ENCODE results near the gene DHRS13.

Gene DHRS13, protein sequence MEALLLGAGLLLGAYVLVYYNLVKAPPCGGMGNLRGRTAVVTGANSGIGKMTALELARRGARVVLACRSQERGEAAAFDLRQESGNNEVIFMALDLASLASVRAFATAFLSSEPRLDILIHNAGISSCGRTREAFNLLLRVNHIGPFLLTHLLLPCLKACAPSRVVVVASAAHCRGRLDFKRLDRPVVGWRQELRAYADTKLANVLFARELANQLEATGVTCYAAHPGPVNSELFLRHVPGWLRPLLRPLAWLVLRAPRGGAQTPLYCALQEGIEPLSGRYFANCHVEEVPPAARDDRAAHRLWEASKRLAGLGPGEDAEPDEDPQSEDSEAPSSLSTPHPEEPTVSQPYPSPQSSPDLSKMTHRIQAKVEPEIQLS

DNA sequence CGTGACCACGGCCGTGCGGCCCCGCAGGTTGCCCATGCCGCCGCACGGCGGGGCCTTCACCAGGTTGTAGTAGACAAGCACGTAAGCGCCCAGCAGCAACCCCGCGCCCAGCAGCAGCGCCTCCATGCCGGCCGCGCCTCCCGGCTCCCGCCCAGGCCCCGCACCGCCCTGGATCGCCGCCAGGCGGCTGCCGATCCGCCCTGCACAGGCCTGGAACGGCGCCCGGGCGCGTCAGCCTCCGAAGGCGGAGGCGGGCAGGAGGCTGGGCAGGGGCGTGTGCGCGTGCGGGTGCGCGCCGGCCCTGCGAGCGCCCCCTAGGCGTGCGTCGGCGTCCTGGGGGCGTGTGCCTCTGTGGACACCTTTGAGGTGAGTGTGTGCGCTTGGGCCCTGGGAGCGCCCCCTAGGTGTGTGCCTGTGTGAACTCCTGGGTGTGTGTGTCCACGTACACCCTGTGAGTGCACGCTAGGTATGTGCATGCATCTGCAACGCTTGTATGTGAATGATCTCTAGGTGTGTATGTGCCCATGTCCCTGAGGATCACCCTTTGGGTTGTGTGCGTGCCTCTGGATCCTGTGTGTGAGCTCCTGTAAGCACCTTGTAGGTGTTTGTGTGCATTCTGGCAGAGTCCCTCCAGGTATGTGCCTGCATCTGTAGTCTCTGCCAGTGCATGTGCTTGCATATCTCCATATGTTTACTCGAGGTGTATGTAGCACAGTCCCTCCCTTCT, at the start of gene DHRS13:
Gene DHRS13, minus strand, starts transcription at position 261 of the 727 bp plus-strand sequence. Its CDS starts 135 bp downstream, at position 126.
- FAIRE-seq (peak; percentile 89), DNase-seq (ENCODE audit: extremely low spot score, insufficient read length, low read depth) (peak; percentile 90)

DNA sequence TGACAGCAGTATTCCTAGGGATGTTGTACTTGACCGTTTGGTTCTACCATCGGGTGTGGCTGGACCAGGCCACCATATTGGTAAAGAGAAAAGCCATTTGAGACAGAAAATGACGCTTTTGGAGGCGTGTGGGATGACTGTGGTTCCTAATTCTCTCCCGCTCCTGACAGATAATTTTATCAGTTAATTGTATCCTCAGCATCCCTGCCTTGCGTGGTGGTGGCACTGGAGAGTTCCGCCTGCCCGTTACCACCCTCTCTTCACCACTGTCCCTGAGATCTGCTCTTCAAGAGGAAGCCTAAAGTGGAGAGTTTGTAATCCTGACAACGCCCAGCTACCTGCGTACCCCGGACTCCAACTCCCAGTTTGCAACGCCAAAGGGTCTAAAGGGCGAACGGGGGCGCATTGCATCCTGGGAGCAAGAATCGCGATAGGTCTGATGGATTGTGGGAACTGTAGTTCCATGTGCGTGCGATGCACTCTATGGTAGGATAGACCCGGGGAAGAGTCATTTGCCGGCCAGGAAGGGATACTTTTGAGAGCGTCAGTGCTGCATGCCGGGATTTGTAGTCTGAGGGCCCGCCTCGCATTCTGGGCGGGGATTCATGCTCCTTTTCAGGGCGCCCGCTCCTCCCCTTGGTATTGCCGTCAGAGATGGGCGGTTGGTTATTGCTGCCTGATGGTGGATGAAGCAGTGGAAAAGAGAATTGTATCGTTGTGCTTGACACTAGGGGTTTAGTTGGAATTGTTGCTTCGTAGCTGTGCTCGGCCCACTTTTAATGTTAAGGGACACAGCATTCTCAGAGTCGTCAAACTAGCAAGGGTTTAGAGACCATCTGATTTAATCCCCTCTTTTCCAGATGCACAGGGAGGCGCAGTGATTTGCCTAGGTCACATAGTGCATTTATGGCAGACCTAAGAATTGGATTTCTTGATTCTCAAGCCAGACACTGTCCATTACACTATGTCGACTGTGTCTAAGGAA, 49.4 kb upstream of the DHRS13 start:
- peak; percentile 80 for DNase-seq (ENCODE audit: extremely low spot score, insufficient read length, low read depth)
- FAIRE-seq = peak; percentile 99

DNA sequence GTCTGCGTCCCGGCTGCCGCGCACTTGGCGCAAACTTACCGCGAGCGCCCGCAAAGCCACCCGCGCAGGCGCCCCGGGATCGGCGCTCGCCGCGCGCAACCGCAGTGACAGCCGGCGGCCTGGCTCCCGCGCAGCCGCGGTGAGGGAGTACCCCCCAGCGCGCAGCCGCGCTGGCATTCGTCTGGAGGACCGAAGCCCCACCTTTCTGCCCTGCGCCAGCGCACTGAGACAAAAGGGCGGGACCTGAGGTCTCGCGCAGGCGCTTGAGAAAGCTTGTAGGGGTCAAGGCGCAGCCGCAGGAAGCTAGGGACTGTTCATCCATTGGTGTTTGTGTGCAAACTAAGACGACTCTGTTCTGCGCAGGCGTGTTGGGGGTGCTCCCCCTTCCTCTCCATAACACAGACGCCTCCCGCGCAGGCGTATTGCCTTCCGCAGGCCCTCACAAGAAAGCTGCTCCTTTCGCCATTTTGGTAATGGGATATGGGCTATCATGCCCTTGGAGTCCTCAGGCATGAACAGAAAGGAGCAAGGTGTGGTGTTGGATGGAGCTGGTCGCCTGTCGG, 48.6 kb upstream of the DHRS13 start, which contains the start of gene PHF12:
Gene PHF12, minus strand, starts transcription at position 91 of the 563 bp plus-strand sequence. CDS start 558 bp downstream, outside the sequence.
- DNase-seq (ENCODE audit: extremely low spot score, insufficient read length, low read depth) = peak; percentile 91
- no peak for FAIRE-seq

DNA sequence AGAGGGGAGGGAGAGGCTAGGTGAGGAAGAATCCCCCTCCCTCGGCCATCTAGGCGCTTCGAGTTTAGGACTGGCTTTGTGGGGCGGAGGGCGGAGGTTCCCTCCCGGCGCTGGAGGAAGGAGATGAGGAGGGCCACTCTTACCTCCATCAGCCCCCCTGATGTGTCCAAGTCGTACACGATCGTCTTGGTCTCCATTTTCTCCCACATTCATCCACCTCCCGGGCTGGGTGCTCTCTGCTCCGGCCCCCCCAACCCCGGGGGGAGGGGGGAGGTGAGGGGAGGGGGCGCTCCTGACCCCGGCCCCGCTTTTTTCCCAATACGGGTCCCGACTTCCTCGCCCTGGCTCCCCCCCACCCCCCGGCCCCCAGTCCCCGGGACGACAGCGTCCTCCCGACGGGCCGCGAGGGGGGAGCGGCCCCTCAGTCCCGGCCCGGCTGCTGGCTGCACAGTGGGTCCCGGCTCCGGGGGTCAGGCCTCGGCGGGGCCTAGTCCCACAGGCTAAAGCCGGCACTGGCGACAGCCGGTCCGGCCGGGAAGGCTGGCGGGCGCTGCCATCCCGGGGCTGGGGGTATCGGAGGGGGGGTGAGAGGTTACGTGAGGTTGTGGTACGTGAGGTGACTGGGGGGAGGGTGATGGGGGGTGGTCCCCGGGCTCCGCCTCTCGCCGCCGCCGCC, 48.0 kb upstream of the DHRS13 start:
- FAIRE-seq (no peak), DNase-seq (ENCODE audit: extremely low spot score, insufficient read length, low read depth) (no peak)

DNA sequence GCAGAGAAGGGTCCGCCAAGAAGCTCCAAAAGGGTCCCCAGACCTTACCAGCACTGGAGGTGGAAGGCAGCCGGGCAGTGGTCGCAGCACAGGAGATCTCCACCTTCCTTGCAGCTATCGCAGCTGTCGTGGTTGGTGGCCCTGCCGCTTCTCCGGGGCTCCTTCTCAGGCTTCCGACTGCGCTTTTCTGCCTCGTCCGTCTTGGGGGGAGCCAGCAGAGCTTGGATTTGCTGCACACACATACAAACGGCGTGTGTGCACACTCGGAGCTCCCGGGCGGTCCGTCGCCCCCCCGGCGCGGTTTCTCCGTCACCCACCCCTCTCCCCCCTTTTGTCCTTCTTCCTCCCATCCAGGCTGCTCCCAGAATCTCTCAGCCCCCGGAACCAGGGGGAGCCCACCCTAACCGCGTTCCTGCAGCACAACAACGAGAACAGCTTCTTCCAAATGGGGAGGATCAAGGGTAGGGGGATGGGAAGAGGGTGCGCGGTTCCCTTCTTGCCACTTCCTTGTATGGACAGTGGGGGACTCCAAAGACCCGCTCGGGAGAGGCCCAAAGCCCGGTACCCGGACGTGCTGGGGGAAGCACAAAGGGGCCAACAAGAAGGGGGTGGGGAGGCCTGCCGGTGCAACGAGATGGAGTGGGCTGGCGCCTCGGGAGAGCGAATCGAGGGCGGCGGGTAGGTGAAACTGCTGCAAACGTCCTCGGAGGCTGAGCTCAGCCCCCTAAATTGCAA, 47.3 kb upstream of the DHRS13 start:
- DNase-seq (ENCODE audit: extremely low spot score, insufficient read length, low read depth) = no peak
- no peak for FAIRE-seq

DNA sequence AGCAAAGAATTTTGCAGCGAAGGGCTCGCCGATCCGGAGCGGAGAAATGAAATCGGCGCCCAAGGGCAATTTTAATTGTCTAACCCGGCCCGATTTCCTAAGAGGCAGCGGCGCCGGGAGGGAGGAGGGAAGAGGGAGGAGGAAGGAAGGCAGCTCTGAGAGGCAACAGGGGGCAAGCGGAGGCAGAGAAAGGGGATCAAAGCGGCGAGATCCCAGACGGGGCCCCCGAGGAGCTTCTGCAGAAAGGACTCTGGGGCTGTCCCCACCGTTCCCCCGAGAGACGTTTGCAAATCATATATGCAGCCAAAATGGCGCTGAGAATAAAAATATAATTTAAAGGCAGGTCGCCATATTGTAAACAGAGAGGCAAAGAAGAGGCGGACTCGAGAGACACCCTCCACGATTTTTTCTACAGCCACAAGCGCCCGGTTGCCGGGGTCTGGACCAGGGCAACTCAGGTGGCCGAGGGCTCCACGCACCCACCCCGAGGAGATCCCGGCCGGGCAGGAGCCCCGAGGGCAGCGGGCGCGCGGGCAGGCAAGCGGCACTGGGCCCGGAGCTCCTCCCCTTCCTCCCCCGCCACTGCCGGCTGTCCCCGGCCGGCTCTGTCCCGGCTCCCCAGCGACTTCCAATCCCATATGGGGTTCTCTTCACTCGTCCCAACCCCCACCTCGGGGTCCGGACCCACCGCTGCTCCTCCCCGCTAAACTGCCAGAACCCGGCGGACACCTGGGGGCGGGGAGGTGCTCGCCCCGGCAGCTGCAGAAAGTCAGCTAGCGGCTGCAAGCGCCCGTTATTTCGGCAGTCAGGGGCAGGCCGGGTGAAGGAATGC, 46.5 kb upstream of the DHRS13 start:
- no peak for FAIRE-seq
- DNase-seq (ENCODE audit: extremely low spot score, insufficient read length, low read depth) = no peak

DNA sequence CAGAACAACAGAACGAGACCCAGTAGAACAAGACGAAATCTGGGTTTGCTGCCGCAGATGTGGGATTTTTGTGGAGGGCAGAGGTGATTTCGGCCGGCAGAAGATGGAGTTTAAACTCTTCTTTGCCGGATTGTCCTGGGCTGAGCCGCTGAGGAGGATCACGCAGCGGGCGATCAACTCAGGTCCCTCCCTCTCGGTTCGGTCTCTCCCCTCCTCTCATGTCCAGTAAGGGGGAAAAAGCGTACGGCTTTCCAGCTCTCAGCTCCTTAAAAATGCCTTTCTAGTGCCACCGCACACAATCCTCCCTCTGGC, 46.0 kb upstream of the DHRS13 start:
- DNase-seq (ENCODE audit: extremely low spot score, insufficient read length, low read depth) = no peak
- FAIRE-seq = peak; percentile 36

DNA sequence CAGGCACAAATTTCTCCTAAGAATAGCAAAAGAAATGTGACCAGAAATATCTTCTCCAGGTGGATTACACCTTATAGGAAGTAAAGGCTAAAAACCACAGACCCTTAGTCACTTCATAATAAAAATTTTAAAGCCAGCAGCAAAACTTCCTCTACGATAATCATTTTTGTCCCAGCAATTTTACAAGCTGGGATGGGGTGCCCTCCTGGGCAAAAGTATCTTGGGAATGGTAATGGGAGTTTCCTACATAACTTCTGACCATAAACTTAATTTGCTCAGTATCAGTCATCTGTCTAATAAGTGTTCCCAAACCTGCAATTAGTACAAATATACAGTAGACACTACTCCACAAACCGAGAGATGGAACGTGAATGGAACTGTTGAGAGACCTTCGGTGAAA, 45.5 kb upstream of the DHRS13 start:
- DNase-seq (ENCODE audit: extremely low spot score, insufficient read length, low read depth) (no peak), FAIRE-seq (no peak)

DNA sequence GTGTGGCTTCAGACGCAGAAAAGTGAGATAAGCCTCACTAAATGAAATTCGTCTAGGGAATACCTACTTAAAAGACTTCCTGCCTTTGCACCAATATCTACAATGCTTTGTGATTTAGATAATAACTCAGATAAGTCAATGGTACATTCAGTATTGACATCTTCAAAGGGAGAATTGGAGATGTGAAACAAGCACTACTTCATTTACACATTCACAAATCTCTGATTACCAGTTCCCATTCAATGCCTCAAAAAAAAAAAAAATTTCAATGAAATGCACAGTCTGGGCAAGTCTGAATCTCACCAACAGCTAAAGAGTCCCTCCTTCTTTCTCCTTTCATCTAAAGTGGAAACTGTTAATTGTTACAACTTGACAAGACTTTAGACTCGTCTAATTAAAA, 44.8 kb upstream of the DHRS13 start:
- no peak for FAIRE-seq
- no peak for DNase-seq (ENCODE audit: extremely low spot score, insufficient read length, low read depth)

DNA sequence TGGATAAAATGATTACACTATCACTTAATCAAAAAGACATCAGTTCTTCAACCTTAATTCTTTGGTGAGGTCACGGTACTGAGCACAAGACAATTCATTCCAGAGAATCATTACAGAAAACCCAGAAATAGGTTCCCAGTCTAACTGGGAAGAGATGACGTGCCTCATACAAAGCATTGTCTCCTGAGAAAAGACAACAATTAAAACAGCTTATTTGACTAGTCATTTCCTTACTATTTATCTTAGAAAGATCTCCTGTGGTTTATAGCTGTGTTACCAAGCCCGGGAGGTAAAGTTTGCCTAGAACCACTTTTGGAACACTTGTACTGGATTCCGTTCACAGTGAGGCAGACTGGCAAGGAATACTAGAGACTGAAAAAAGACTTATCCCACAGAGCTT, 43.4 kb upstream of the DHRS13 start:
- FAIRE-seq (no peak), DNase-seq (ENCODE audit: extremely low spot score, insufficient read length, low read depth) (no peak)

DNA sequence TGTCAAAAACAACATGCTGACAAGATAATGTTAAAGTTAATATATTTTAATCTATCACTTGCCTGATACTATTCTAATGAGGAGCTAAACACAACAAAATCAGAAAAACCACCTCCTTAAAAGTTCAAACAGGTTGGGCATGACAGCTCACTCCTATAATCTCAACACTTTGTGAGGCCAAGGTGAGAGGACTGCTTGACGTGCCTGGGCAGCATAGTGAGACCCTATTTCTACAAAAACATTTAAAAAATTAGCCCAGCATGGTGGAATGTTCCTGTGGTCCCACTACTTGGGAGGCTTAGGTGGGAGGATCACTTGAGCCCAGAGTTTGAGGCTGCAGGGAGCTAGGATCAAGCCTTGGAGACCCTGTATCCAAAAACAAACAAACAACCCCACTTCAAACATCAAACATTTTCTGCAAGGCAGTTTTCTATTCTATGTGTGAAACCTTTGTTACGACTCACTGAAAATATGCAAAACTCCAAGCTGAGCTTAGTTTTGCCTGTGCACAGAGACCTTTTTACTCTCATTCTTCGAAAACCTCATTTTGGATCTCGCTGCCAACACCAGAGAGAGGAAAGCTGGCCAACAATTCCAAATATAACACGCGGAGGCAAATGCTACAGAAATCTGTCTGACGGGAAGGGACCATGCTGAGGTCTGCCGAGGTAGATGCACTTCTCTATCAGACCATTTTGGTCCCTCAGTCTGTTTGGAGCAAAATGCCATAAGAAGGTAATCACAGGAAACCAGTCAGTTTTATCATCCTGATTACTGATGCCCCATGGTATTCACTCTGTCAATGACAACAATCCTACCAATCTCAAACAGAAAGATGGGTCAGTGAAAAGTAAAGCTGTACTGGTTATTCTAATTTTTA, 42.2 kb upstream of the DHRS13 start:
- FAIRE-seq (no peak), DNase-seq (ENCODE audit: extremely low spot score, insufficient read length, low read depth) (no peak)

DNA sequence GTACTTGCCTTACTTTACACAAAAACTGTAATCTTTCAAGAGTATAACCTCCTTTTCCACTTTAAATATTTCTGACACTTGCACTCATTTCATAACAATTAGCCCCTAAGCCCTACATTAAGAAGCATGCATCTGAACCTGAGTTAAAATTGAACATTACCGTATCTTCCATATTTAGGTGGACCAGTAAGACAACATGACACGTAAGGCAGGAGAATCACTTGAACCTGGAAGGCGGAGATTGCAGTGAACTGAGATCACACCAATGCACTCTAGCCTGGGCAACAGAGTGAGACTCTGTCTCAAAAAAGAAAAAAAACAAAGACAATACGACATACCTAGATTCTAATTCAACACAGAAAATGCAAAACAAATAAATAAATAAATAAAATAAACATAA, 41.5 kb upstream of the DHRS13 start:
- no peak for FAIRE-seq
- no peak for DNase-seq (ENCODE audit: extremely low spot score, insufficient read length, low read depth)

DNA sequence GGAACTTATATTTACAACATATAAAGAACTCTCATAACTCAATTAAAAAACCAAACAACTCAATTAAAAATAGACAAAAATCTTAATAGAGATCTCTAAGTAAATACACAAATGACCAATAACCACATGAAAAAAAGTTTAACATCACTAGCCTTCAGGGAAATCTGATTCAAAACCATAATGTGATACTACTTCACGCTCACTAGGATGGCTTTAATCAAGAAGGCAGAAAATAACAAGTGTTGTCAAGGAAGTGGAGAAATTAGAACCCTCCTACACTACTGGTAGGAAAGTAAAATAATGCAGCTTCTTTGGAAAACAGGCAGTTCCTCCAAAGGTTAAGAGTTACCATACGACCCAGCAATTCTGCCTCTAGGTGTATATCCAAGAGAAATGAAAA, 40.0 kb upstream of the DHRS13 start:
- FAIRE-seq (no peak), DNase-seq (ENCODE audit: extremely low spot score, insufficient read length, low read depth) (no peak)

DNA sequence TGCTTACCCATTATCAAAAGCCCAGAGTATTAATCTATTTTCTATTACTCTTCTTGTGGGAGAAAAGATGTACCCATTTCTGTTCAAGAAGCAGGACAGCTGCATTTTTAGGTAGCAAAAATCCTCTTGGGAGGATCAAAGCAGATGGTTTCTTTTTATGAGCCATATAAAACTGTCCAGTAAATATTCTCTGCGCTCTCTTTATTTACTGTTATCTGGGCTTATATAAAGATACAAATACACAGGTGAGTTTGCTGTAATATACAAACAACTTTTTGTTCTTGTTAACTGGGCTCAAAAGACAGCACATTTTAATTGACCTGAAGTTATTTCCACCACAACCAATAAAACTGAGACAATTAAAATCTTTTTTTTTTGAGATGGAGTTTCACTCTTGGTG, 38.4 kb upstream of the DHRS13 start:
- no peak for DNase-seq (ENCODE audit: extremely low spot score, insufficient read length, low read depth)
- FAIRE-seq = no peak

DNA sequence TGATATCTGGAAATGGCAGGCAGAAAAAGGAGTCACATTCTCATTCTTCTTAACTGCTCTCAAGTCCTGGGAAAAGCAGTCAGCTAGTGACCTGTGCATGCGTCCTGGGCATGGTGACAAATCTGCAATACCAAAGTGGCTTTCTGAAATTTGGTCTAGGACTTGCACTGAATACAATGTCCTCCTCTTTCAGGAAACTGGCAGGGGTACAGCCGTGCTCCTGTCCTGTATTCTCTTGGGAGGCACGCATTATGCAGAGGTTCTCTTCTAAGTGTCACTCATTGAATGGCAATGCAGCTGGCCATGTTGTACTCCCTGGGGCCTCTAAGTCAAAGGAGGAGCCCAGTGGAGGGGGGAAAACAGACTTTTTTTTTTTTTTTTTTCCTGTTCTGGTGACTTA, 37.8 kb upstream of the DHRS13 start:
- DNase-seq (ENCODE audit: extremely low spot score, insufficient read length, low read depth) = no peak
- no peak for FAIRE-seq

DNA sequence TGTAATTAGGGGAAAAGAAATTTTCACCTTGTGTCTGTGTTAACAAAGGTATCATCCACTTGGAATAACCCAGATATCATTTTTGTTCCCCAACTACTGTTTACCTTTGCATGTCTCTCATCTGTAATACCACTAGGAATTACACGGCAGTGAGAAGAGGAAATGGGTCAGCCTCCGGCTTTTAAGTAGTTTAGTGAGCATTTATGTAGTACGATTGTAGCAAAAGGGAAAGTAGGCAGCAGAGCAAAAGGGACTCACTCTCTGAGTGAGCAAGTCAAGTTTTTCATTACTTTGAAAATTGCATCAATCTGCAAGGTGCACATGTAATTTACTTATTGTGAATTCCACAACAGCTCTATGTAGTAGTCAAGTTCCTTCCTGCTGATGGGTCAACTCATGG, 37.3 kb upstream of the DHRS13 start:
- FAIRE-seq (no peak), DNase-seq (ENCODE audit: extremely low spot score, insufficient read length, low read depth) (no peak)

DNA sequence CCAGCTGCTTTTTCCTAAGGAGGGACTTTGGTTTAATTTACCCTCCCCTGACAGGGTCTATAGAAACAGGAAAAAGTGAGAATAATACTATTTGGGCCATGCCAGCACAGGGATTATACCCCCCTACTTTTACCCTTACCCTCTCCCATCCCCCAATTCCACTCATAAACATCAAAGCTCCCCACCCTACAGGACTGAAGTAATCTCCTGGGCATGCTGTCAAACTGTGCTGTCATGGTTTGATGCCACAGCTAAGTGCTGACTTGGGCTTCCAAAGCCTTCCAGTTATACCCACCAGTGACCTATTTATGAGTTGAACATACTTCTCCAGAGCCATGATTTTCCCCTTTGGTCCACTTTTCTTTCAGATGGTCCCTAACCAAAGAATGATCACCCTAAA, 35.7 kb upstream of the DHRS13 start:
- FAIRE-seq = no peak
- DNase-seq (ENCODE audit: extremely low spot score, insufficient read length, low read depth) = no peak
